ENCODE results near the gene P2RY10.
"Not testable (repeated sequence)": the region's sequence is repeated elsewhere in the genome, so short reads cannot be mapped to it uniquely, and the experiment has no call there.

The P2RY10 gene

GRCh38 chrX:78964598-78964997 is 19.4 kb downstream of the P2RY10 start:
- no peaks in the 10 kb centered on the region for H3K36me3 Mint-ChIP-seq (ENCODE audit: low read depth)
- no peak overlapping the region for H3K27ac Mint-ChIP-seq
- no peak overlapping the region for H3K4me3 Mint-ChIP-seq
- no peaks in the 10 kb centered on the region for H3K4me1 Mint-ChIP-seq (ENCODE audit: low read depth)
- no peaks in the 10 kb centered on the region for H3K27me3 Mint-ChIP-seq
- peaks cover 16% of the 10 kb centered on the region for H3K9me3 Mint-ChIP-seq
- intact Hi-C loops (cut with micrococcal nuclease) = no loop called here

- intact Hi-C loops (cut with micrococcal nuclease) = no loop called here
- Mint-ChIP-seq H3K4me3 (peak overlapping the region; percentile 26), H3K36me3 (ENCODE audit: low read depth) (no peaks in the 10 kb centered on the region), H3K27me3 (no peaks in the 10 kb centered on the region), H3K27ac (peak overlapping the region; percentile 78), H3K4me1 (ENCODE audit: low read depth) (peaks cover 11% of the 10 kb centered on the region), H3K9me3 (no peaks in the 10 kb centered on the region)
Measured at GRCh38 chrX:78979789-78980464, 34.7 kb downstream of the P2RY10 start.

GRCh38 chrX:78989349-78989748 is 44.2 kb downstream of the P2RY10 start:
- Mint-ChIP-seq H3K27ac (no peak overlapping the region), H3K9me3 (peaks cover 18% of the 10 kb centered on the region), H3K4me1 (ENCODE audit: low read depth) (peaks cover 14% of the 10 kb centered on the region), H3K4me3 (no peak overlapping the region), H3K27me3 (no peaks in the 10 kb centered on the region), H3K36me3 (ENCODE audit: low read depth) (no peaks in the 10 kb centered on the region)
- intact Hi-C loops (cut with micrococcal nuclease) = no loop called here

GRCh38 chrX:78997870-78998558 is 52.8 kb downstream of the P2RY10 start:
- Mint-ChIP-seq H3K4me1 (ENCODE audit: low read depth) (no peaks in the 10 kb centered on the region), H3K27ac (no peak overlapping the region), H3K27me3 (no peaks in the 10 kb centered on the region), H3K9me3 (no peaks in the 10 kb centered on the region), H3K36me3 (ENCODE audit: low read depth) (no peaks in the 10 kb centered on the region), H3K4me3 (no peak overlapping the region)
- intact Hi-C loops (cut with micrococcal nuclease) = no loop called here

- peaks cover 21% of the 10 kb centered on the region for H3K9me3 Mint-ChIP-seq
- H3K27me3 Mint-ChIP-seq; H3K27ac Mint-ChIP-seq; H3K36me3 Mint-ChIP-seq (ENCODE audit: low read depth); H3K4me3 Mint-ChIP-seq; H3K4me1 Mint-ChIP-seq (ENCODE audit: low read depth); intact Hi-C loops (cut with micrococcal nuclease): not testable (repeated sequence)
Measured at GRCh38 chrX:79007540-79007939, 62.3 kb downstream of the P2RY10 start.

Data from dendritic cell treated with granulocyte-macrophage colony-stimulating factor and Interleukin-4, amounts not matched to agents 40 ng/mL and 50 ng/mL, for 4 days (primary cell).